Stimulated activated naive CD8-positive, alpha-beta T cell treated with anti-CD3 and anti-CD28 coated beads, Interleukin-15, Interleukin-2, amounts not matched to agents 100 ng/mL and 50 ng/mL, for 24 hours (primary cell): Measurements from ENCODE around the gene WIF1.

Experiments used
- H3K27ac Mint-ChIP-seq: one replicate; pipeline ENCODE4 v1.8.0; 2021; ENCODE audit warnings: mild to moderate bottlenecking, mixed read lengths
- H3K27me3 Mint-ChIP-seq: one replicate; pipeline ENCODE4 v1.8.0; 2021; ENCODE audit warnings: mixed read lengths
- H3K36me3 Mint-ChIP-seq: one replicate; pipeline ENCODE4 v1.8.0; 2021; ENCODE audit warnings: low read depth, mixed read lengths
- H3K4me1 Mint-ChIP-seq: one replicate; pipeline ENCODE4 v1.8.0; 2021; ENCODE audit warnings: low read depth, mixed read lengths
- H3K4me3 Mint-ChIP-seq: one replicate; pipeline ENCODE4 v1.8.0; 2021; ENCODE audit warnings: mild to moderate bottlenecking, mixed read lengths
- H3K9me3 Mint-ChIP-seq: one replicate; pipeline ENCODE4 v1.8.0; 2021; ENCODE audit warnings: mixed read lengths

Gene WIF1

GRCh38 chr12:65140738-65141137 is 19.6 kb upstream of the WIF1 start:
- H3K27ac Mint-ChIP-seq: no peak overlapping the region
- no peak overlapping the region for H3K4me3 Mint-ChIP-seq
- H3K27me3 Mint-ChIP-seq: peaks cover 30% of the 10 kb centered on the region
- no peaks in the 10 kb centered on the region for H3K4me1 Mint-ChIP-seq
- peaks cover 4% of the 10 kb centered on the region for H3K36me3 Mint-ChIP-seq
- no peaks in the 10 kb centered on the region for H3K9me3 Mint-ChIP-seq

GRCh38 chr12:65139389-65139788 is 18.3 kb upstream of the WIF1 start:
- no peak overlapping the region for H3K4me3 Mint-ChIP-seq
- H3K27ac Mint-ChIP-seq: no peak overlapping the region
- H3K4me1 Mint-ChIP-seq: no peaks in the 10 kb centered on the region
- H3K9me3 Mint-ChIP-seq: no peaks in the 10 kb centered on the region
- H3K36me3 Mint-ChIP-seq: peaks cover 4% of the 10 kb centered on the region
- peaks cover 30% of the 10 kb centered on the region for H3K27me3 Mint-ChIP-seq

DNA sequence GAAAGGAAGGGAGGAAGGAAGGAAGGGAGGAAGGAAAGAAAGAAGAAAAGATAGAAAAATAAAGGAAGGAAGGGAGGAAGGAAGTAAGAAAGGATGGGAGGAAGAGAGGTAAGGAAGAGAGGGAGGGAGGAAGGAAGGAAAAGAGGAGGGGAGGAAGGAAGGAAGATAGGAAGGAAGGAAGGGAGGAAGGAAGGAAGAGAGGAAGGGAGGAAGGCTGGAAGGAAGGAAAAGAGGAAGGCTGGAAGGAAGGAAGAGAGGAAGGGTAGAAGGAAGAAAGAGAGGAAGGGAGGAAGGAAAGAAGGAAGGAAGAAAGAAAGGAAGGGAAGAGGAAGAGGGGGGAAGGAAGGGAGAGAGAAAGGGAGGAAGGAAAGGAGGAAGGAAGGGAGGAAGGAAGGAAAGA is 12.8 kb upstream of the WIF1 start:
- H3K27ac Mint-ChIP-seq: no peak overlapping the region
- peaks cover 29% of the 10 kb centered on the region for H3K27me3 Mint-ChIP-seq
- no peaks in the 10 kb centered on the region for H3K4me1 Mint-ChIP-seq
- peaks cover 4% of the 10 kb centered on the region for H3K36me3 Mint-ChIP-seq
- H3K4me3 Mint-ChIP-seq: no peak overlapping the region
- no peaks in the 10 kb centered on the region for H3K9me3 Mint-ChIP-seq

DNA sequence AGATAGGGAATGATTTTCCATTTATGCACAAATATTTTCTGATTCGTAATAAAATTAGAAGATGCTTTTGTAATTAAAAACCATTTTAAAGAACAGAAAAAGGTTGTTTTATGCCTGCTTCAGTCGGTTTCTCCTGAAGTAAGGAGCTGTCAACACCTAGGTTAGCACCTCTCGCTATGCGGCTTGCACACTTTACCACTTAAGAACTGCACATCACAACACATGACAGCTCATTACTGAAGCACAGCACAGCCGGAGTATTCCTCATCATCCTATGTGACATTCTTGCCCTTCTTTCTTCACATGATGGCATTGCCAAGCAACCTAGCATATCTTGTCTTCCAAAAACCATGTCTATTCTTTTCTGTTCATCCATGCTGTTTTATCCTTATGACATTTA is 5.4 kb upstream of the WIF1 start:
- no peaks in the 10 kb centered on the region for H3K9me3 Mint-ChIP-seq

DNA sequence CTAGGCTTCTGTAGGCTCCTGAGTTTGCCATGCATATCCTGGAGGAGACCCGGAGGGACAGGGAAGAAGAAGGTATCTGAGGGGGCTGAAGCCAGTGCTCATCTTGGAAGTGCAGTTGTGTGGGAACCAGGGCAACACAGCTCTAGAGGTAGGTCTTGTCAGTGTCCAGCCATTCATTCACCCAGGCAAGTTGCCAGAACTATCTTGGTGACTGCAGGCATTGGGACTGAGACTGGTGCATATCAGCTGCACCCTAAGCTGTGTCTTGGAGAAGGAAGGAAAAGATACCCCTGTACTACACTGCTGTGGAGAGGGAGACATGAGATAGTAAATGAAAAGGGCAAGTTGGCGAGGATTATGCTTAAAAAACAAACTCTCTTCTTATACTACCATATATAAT is 4.9 kb upstream of the WIF1 start:
- Mint-ChIP-seq H3K4me3 (no peak overlapping the region), H3K27me3 (peaks cover 20% of the 10 kb centered on the region), H3K36me3 (no peaks in the 10 kb centered on the region), H3K27ac (no peak overlapping the region), H3K4me1 (peaks cover 6% of the 10 kb centered on the region), H3K9me3 (no peaks in the 10 kb centered on the region)

More for the DNA sequence above, 5.4 kb upstream of the WIF1 start:
- H3K27ac Mint-ChIP-seq: no peak overlapping the region
- peaks cover 25% of the 10 kb centered on the region for H3K27me3 Mint-ChIP-seq
- no peak overlapping the region for H3K4me3 Mint-ChIP-seq
- no peaks in the 10 kb centered on the region for H3K36me3 Mint-ChIP-seq
- peaks cover 6% of the 10 kb centered on the region for H3K4me1 Mint-ChIP-seq

DNA sequence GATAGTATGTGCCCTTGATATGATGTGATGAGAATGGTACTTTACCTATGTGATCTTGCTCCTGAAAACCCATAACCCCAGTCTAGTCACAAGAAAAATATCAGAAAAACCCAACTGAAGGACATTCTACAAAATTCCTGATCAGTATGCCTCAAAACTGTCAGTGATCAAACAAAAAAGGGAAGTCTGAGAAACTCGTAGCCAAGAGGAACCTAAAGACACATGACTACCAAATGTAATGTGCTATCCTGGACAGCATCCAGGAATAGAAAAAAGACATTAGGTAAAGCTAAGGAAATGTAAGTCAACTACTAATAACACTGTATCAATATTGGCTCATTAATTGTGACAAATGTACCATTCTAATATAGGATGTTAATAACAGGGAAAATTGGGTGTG is 4.1 kb upstream of the WIF1 start:
- Mint-ChIP-seq H3K9me3 (no peaks in the 10 kb centered on the region), H3K4me3 (no peak overlapping the region), H3K27me3 (peaks cover 26% of the 10 kb centered on the region), H3K4me1 (peaks cover 6% of the 10 kb centered on the region), H3K27ac (no peak overlapping the region), H3K36me3 (no peaks in the 10 kb centered on the region)

DNA sequence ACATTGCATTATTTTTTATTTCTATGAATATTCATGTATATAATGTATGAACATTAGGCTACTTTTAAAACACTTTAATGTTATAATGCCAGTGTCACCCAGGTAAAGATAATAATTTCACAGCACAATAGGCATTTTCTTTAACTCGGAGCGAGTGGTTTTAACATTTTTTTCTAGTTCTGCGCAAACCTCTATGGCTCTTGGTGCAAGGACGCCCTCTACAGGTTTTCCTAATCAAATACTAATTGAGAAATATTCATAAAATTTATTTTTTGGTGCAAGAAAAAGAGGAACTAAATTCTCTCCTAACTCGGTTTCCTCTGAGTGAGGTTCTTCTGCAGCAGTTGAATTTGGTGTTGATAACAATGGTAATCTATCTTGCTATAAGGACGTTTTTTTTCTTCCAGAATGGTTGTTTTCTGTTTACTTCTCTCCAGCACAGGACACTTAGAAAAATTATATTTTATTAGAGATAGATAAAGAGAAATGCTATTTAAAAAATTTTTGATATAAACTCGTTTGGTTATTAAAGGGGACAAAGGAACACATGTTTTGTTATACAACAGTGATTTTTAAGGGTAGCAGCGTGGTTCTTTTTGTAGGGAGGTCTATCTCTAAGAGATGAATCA is 2.4 kb upstream of the WIF1 start:
- Mint-ChIP-seq H3K4me3 (no peak overlapping the region), H3K9me3 (no peaks in the 10 kb centered on the region), H3K27ac (no peak overlapping the region), H3K27me3 (peaks cover 31% of the 10 kb centered on the region), H3K4me1 (peaks cover 6% of the 10 kb centered on the region), H3K36me3 (no peaks in the 10 kb centered on the region)

DNA sequence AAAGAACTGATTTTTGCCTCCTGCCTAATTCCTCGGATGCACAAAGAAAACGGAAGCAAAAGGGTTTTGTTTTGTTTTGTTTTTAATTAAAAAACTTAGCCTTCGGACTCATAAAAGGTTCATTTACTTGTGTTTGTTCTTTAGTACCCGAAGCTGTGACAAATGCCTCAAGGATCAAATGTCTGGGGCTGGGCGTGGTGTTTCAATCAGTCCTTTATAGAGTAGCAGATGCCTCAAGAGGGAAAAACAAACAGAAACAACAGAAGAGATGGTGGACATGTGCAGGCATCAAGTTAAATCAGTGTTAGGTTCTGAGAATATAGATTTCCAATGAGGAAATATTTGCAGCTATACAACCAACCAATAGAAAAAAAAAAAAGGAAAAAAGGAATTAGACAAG is 1.6 kb upstream of the WIF1 start:
- Mint-ChIP-seq H3K4me1 (peaks cover 6% of the 10 kb centered on the region), H3K4me3 (no peak overlapping the region), H3K27ac (no peak overlapping the region), H3K27me3 (peaks cover 34% of the 10 kb centered on the region), H3K9me3 (no peaks in the 10 kb centered on the region), H3K36me3 (no peaks in the 10 kb centered on the region)

GRCh38 chr12:65121956-65122469 is 908 bp upstream of the WIF1 start:
- no peaks in the 10 kb centered on the region for H3K36me3 Mint-ChIP-seq

DNA sequence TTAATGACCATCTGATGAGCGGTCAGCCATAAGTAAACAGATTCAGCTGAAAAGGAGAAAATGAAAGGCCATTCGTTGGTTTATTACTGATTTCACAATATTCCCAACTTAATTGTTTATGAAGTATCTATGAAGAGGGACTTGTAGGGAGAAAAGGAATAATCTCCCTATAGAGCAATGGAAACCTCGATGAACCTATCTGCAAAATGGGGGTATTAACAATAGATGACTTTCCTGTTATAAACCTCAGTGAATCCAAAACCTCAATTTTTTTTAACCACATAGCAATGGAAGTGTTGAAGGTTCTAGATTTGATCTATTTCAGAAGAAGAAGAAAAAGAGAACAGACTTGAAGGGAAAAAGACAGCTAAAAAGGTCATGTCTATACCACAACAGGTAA is 2.0 kb downstream of the WIF1 start:
- peaks cover 52% of the 10 kb centered on the region for H3K27me3 Mint-ChIP-seq
- no peaks in the 10 kb centered on the region for H3K36me3 Mint-ChIP-seq
- H3K4me1 Mint-ChIP-seq: peaks cover 6% of the 10 kb centered on the region
- no peak overlapping the region for H3K4me3 Mint-ChIP-seq
- H3K9me3 Mint-ChIP-seq: no peaks in the 10 kb centered on the region
- H3K27ac Mint-ChIP-seq: no peak overlapping the region

More at GRCh38 chr12:65121956-65122469, 908 bp upstream of the WIF1 start:
- peak overlapping the region; percentile 40 for H3K4me3 Mint-ChIP-seq
- H3K27ac Mint-ChIP-seq: no peak overlapping the region
- peaks cover 6% of the 10 kb centered on the region for H3K4me1 Mint-ChIP-seq
- H3K27me3 Mint-ChIP-seq: peaks cover 38% of the 10 kb centered on the region
- no peaks in the 10 kb centered on the region for H3K9me3 Mint-ChIP-seq

DNA sequence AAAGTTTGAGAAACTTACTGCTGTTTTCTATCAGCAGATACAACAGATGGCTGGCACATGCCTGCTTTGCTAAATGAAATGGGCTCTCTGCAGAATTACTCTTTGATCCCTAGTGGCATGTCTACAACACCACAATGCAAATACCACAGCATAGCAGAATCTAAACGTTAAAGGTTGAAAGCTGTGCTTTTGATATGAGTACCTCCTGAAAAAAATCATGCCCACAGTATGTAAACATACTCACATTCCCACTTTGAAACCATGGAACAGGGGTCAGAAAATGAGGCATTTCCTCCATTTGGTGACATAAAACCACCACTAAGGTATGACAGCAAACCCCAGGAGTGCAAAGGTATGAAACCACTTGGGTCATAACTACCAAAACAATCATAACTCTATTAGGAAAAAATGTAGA is 7.5 kb downstream of the WIF1 start:
- Mint-ChIP-seq H3K4me1 (no peaks in the 10 kb centered on the region), H3K4me3 (no peak overlapping the region), H3K27ac (no peak overlapping the region), H3K36me3 (no peaks in the 10 kb centered on the region), H3K27me3 (peaks cover 35% of the 10 kb centered on the region), H3K9me3 (no peaks in the 10 kb centered on the region)

- Mint-ChIP-seq H3K4me3 (no peak overlapping the region), H3K27me3 (peaks cover 8% of the 10 kb centered on the region), H3K9me3 (no peaks in the 10 kb centered on the region), H3K27ac (no peak overlapping the region), H3K4me1 (no peaks in the 10 kb centered on the region), H3K36me3 (no peaks in the 10 kb centered on the region)
These were observed 14.2 kb downstream of the WIF1 start for GRCh38 chr12:65106948-65107347.

GRCh38 chr12:65100140-65100539 is 21.0 kb downstream of the WIF1 start:
- Mint-ChIP-seq H3K27me3 (peaks cover 50% of the 10 kb centered on the region), H3K4me1 (no peaks in the 10 kb centered on the region), H3K36me3 (no peaks in the 10 kb centered on the region), H3K27ac (no peak overlapping the region), H3K9me3 (no peaks in the 10 kb centered on the region), H3K4me3 (no peak overlapping the region)

GRCh38 chr12:65099182-65099581 is 21.9 kb downstream of the WIF1 start:
- H3K36me3 Mint-ChIP-seq: no peaks in the 10 kb centered on the region
- no peaks in the 10 kb centered on the region for H3K4me1 Mint-ChIP-seq
- no peaks in the 10 kb centered on the region for H3K9me3 Mint-ChIP-seq
- no peak overlapping the region for H3K27ac Mint-ChIP-seq
- peaks cover 53% of the 10 kb centered on the region for H3K27me3 Mint-ChIP-seq
- no peak overlapping the region for H3K4me3 Mint-ChIP-seq

GRCh38 chr12:65098364-65098763 is 22.7 kb downstream of the WIF1 start:
- Mint-ChIP-seq H3K36me3 (no peaks in the 10 kb centered on the region), H3K27ac (no peak overlapping the region), H3K4me1 (no peaks in the 10 kb centered on the region), H3K27me3 (peaks cover 53% of the 10 kb centered on the region), H3K4me3 (no peak overlapping the region), H3K9me3 (no peaks in the 10 kb centered on the region)

GRCh38 chr12:65094722-65095121 is 26.4 kb downstream of the WIF1 start:
- Mint-ChIP-seq H3K27me3 (peaks cover 55% of the 10 kb centered on the region), H3K27ac (no peak overlapping the region), H3K4me3 (no peak overlapping the region), H3K36me3 (no peaks in the 10 kb centered on the region), H3K4me1 (no peaks in the 10 kb centered on the region), H3K9me3 (no peaks in the 10 kb centered on the region)
